HuH-7.5 (cell line): ENCODE measurements around the gene CFAP107.

ENCODE experiments used
- DNase-seq: peaks from one replicate; pipeline ENCODE4 v3.0.0; 2011; ENCODE audit warnings: low spot score

CFAP107 gene

DNA sequence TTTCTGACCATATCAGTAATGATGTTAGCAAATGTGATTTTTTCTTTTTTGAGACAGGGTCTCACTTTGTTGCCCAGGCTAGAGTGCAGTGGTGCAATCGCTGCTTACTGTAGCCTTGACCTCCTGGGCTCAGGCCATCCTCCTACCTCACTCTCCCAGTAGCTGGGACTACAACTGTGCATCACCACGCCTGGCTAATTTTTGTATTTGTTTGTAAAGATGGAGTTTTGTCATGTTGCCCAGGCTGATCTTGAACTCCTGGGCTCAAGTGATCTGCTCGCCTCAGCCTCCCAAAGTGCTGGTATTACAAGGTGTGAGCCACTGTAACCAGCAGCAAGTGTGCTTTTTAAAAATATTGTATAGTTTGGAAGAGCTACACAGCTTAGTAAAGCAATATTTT, 4.1 kb upstream of the CFAP107 start:
- DNase-seq, result no peak

DNA sequence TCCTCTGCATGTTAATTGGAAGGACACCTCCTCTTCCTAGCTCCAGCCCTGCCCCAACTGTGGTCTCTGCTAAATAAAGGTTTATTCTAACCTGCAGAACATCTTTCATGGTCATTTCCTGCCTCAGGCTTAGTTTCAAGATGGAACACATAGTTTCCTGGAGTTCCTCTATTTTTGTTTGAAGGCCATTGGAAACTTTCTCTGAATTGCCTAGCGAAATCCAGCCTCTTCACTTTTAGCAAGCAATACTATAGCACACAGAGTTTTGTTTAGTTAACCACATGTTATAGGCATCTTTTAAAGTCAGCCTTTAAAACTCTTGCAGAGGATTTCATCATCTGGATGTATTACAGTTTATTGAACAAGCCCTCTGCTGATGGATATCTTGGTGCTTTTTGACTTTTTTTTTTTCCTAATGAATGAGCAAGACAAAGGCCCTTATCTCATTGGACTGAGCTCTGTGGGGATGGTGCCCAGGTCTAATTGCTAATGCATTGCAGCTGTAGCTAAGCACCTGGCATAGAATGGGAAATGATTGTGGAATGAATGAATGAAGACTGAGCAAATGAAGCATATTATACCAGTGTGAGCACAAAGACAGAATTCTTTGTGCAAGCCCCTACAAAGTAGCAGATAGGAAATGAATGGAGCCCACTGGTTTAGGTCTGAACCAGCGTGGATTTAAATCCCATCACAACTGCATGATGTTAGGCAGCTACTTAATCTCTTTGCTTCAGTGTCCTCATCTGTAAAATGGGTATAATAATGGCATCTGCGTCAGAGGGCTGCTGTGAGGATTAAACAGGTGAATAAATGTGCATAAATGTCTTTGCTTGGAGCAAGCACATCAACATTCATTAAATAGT, 641 bp upstream of the CFAP107 start:
- DNase-seq, result no peak

GRCh38 chr1:12748778-12749355, 2.9 kb downstream of the CFAP107 start:
- DNase-seq, result no peak

DNA sequence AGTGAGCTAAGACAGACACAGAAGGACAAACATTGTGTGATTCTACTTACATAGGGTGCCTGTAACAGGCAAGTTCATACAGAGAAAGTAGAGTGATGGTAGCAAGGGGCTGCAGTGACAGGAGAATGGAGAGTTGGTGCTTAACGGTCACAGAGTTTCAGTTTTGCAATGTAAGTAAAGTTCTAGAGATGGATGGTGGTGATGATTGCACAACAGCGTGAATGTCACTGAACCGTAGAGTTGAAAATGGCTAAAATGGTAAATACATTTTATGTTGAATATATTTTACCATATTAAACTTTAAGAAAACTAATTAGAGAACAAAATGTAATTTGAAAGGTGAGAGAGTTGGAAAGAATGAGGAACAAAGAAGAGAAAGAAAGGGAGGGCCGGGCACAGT, 8.7 kb downstream of the CFAP107 start:
- no peak for DNase-seq

GRCh38 chr1:12756273-12756672, 10.3 kb downstream of the CFAP107 start:
- DNase-seq, result no peak

DNA sequence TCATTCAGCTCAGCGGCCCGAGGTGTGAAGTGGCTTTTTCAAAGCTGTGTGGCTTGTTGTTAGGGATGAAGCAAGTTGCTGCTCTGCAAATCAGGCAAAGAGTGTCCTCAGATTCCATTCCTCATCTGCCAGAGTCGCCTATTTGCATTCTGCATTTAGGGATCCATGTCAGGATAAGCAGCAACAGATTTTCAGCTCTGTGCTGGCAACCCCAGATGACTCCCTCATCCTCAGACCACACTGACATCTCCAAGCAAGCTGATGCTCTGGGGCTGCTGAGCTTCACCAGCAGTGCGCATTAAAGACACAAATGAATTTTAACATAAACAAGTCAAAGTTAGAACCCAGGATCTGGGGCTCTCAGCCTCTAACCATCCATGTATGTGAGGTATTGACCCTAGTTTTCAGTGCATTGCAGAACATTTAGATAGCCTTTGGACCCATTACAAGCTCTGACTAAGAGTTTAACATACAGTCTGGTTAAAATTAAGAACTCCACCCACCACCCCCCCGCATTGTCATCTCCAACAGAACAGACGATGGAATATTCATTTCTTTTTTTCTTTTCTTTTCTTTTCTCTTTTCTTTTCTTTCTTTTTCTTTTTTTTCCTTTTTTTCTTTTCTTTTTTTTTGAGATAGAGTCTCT, 10.9 kb downstream of the CFAP107 start:
- DNase-seq, result no peak

DNA sequence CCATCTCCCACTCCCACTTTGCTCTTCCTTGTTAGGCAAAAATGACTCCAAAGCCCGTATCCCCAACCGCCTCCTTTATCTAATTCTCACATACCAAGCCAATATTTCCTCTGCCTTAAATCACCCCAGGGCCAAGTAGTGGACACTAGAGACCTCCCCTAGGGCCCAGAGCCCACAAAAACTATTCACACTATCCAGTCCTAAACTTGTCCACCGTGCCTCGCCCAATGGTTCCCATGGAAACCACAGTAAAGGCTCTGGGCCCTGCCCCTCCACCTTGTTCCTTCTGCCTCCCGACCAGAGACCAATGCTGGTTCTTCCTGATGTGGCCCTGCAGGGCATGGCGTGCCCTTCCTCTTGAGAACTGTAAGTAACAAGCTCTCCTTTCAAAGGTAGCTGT, 11.8 kb downstream of the CFAP107 start:
- DNase-seq, result no peak

DNA sequence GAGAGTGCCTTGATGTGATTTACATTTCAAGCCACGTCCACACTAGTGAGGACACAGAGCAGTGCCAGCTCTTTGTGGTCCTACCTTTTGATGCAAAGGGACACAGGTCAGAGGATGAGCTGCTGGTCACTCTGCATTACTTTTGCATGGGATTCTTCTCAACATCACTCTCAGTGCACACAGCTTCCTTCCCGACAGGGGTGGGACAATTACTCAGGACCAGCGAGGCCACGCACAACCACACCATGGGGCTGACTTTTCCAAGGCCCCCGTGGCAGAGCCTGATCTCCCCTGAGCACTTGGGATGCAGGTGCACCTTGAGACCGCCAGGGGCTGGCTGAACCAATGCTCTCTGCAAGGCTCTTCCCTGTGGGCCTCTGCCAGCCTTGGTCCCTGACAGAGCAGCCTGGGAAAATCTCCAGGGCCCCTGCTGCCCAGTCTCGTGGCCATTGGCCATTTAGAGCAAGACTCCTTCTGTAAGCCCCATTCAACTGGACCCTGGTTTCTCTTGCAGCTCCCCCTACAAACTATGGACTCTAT, 14.3 kb downstream of the CFAP107 start:
- peak; percentile 25 for DNase-seq

GRCh38 chr1:12761781-12762180, 15.8 kb downstream of the CFAP107 start:
- no peak for DNase-seq

GRCh38 chr1:12762766-12763165, 16.8 kb downstream of the CFAP107 start:
- DNase-seq, result no peak

GRCh38 chr1:12763479-12763878, 17.5 kb downstream of the CFAP107 start:
- DNase-seq, result no peak

DNA sequence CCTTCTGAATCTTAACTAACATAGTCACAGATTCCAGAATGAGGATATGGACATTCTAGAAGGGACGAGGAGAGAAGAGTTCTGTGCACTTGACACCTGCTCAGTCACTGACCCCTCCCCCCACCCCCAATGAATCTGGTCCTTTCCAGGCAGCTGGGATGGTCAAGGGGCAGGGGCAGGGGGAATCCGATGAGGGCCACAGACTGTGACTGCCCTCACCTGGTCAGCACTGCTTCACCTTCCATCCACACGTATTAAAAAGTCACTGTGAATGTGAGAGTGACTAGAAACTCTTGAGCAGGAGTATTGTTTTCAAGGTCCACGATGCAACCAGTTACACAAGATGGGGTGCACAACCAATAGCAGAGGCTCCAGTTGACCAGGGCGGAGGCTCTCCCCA, 18.0 kb downstream of the CFAP107 start:
- no peak for DNase-seq

- DNase-seq, result no peak
Measured at GRCh38 chr1:12769031-12769430, 23.0 kb downstream of the CFAP107 start.

GRCh38 chr1:12769976-12770505, 24.0 kb downstream of the CFAP107 start:
- DNase-seq, result no peak

DNA sequence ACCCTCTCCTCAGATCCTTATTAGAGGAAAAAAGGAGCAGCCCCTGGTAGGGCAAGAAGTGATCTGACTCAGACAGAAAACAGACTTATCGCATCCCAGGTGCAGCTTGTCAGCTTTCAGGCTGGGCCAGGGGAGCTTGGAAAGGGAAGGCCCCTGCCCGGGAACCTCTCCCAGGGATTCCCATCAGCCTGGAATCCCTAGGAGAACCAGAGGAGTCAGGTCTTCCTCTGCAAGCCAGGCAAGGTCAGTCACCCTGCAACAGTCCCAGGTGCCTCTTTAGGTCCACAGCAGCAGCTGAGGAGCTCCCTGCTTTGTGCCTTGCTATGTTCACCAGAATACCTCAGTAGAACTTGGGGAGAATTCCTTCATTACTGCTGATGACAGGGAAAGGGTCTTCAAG, 24.6 kb downstream of the CFAP107 start:
- DNase-seq, result no peak

GRCh38 chr1:12771186-12771585, 25.2 kb downstream of the CFAP107 start:
- DNase-seq, result no peak

GRCh38 chr1:12772520-12772919, 26.5 kb downstream of the CFAP107 start:
- DNase-seq, result no peak

GRCh38 chr1:12773438-12773837, 27.4 kb downstream of the CFAP107 start, which contains the start of gene PRAMEF12:
TSS of gene PRAMEF12 (plus strand) at chr1:12773738. CDS start at chr1:12774868, 1,130 bp downstream.
- DNase-seq, result no peak

DNA sequence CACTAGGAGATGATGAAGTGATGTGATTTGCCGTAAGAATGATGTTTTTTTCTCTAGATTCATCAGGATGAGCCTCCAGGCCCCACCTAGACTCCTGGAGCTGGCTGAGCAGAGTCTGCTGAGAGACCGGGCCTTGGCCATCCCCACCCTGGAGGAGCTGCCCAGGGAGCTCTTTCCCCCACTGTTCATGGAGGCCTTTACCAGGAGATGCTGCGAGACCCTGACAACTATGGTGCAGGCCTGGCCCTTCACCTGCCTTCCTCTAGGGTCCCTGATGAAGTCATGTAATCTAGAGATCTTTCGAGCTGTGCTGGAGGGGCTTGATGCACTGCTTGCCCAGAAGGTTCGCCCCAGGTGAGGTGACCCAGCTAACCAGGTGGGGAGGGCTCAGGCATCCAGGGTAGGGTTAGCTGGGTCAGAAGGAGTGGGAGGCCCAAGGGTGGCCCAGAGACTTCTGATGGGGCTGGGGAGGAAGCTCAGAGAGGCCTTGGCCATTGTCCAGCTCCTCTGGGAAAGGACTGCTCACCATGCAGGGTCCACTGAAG, 28.9 kb downstream of the CFAP107 start:
- DNase-seq, result no peak

- DNase-seq, result no peak
Measured at GRCh38 chr1:12775443-12775842, 29.4 kb downstream of the CFAP107 start.

GRCh38 chr1:12776801-12777557, 31.0 kb downstream of the CFAP107 start:
- no peak for DNase-seq

GRCh38 chr1:12778061-12778460, 32.1 kb downstream of the CFAP107 start:
- DNase-seq, result no peak
